ENCODE data around the gene ASTN2. TPM values are rescaled to one million over a fixed set of nuclear protein-coding genes. Genes with fewer than 3 reads are reported as not detected.

ASTN2 gene
- polyA plus RNA-seq, 2 of the 4 experiments (the other 2 are of a cell fraction), result 5.8 to 11.6 TPM

DNA sequence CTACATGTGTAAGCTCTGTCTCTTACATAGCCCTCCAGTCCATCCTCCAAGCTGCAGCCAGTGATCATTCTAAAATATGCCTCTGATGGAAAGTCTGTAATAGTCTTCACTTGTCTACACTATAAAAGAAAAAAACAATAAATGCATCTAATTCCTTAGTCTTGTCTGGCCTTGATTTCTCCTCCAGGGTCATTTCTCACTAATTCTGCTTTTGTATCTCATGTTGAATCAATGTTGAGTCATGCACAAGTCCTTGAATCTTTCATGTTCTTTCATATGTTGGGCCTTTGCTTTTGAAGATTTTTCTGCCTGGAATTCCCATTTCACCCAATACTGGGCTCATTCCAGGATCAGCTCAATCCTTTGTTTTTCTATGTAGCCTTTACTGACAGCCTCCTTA, 848.9 kb downstream of the ASTN2 start:
- H3K4me2 ChIP-seq, result peak overlapping the region; percentile 75; the same call in 1 of the 3 replicates
- ChIA-PET CTCF (interaction anchor here (2.1 to 2.3 kb wide), 2 partner anchors 155 to 974 kb away, joined by 5 to 6 read pairs; no protein-coding TSS in a partner anchor), POLR2A (no interaction called here)
- peak overlapping the region; percentile 93 to 99 for H3K27ac ChIP-seq
- ATAC-seq (no peak), DNase-seq (ENCODE audit: low read depth in 1 of 2, low spot score in 1 of 2) (no peak), FAIRE-seq (no peak)
- no peak overlapping the region for H3K4me3 ChIP-seq
- peaks cover 56% of the 10 kb centered on the region for H3K4me1 ChIP-seq
- H3K9me3 ChIP-seq, result no peaks in the 10 kb centered on the region
- TF ChIP-seq RCOR1 (IDR thresholded peaks at IDR 0.05; ENCODE audit: low read depth, low read length) (no peak), SREBF2 (IDR thresholded peaks at IDR 0.05) (no peak), RFX5 (IDR thresholded peaks at IDR 0.05) (no peak), FOXS1 (CRISPR knock-in tag; IDR thresholded peaks at IDR 0.05) (no peak), NR3C1 (IDR thresholded peaks at IDR 0.05) (no peak), RAD21 (conservative IDR thresholded peaks at IDR 0.05 in 1 of 2, IDR thresholded peaks at IDR 0.05 in 1 of 2) (no peak), HOXB13 (CRISPR knock-in tag; IDR thresholded peaks at IDR 0.05; ENCODE audit: low read depth) (no peak), ZC3H11A (IDR thresholded peaks at IDR 0.05) (no peak), TP53 (CRISPR knock-in tag; IDR thresholded peaks at IDR 0.05) (no peak), JUNB (IDR thresholded peaks at IDR 0.05) (no peak), CHD4 (IDR thresholded peaks at IDR 0.05; ENCODE audit: borderline replicate concordance) (no peak), MAZ (IDR thresholded peaks at IDR 0.05; ENCODE audit: borderline replicate concordance, low read depth, low read length) (no peak), HOXA7 (CRISPR knock-in tag; IDR thresholded peaks at IDR 0.05) (no peak), FOSL2 (IDR thresholded peaks at IDR 0.05) (no peak), FOSL2 (CRISPR knock-in tag; IDR thresholded peaks at IDR 0.05) (no peak), POLR2AphosphoS2 (conservative IDR thresholded peaks at IDR 0.05; ENCODE audit: low read length) (no peak)
- TF ChIP-seq, protein P1, sequence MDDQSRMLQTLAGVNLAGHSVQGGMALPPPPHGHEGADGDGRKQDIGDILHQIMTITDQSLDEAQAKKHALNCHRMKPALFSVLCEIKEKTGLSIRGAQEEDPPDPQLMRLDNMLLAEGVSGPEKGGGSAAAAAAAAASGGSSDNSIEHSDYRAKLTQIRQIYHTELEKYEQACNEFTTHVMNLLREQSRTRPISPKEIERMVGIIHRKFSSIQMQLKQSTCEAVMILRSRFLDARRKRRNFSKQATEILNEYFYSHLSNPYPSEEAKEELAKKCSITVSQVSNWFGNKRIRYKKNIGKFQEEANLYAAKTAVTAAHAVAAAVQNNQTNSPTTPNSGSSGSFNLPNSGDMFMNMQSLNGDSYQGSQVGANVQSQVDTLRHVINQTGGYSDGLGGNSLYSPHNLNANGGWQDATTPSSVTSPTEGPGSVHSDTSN (IDR thresholded peaks at IDR 0.05), result no peak
- TF ChIP-seq, protein P2, sequence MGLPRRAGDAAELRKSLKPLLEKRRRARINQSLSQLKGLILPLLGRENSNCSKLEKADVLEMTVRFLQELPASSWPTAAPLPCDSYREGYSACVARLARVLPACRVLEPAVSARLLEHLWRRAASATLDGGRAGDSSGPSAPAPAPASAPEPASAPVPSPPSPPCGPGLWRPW (IDR thresholded peaks at IDR 0.05), result no peak
- TF ChIP-seq, protein P3, sequence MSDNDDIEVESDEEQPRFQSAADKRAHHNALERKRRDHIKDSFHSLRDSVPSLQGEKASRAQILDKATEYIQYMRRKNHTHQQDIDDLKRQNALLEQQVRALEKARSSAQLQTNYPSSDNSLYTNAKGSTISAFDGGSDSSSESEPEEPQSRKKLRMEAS (IDR thresholded peaks at IDR 0.05), result no peak
- TF ChIP-seq, protein P4, sequence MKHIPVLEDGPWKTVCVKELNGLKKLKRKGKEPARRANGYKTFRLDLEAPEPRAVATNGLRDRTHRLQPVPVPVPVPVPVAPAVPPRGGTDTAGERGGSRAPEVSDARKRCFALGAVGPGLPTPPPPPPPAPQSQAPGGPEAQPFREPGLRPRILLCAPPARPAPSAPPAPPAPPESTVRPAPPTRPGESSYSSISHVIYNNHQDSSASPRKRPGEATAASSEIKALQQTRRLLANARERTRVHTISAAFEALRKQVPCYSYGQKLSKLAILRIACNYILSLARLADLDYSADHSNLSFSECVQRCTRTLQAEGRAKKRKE (CRISPR knock-in tag; IDR thresholded peaks at IDR 0.05; ENCODE audit: low read depth), result no peak

DNA sequence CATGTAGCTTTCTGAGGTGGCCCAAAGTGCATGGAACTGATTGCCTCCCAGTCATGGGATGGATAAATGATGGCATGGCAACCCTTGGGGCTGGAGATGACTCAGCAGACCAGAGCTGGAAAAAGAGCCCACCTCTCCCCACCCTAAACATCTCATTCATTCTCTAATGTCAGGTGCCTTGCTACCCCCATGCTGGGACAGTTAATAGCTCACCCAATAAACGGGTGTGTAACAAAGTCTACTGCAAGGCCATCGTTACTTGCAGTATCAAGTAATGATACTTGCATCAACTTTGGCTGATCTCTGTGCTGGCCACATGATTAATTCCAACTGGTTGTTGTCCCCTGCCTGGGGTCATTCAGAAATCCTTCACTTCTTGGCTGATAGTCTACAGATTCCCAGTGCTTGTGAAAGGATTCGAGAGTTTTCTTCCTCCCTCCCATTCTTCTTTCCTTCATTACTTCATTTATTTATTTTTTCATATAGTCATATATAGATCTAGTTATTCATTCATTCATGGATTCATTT, 850.5 kb downstream of the ASTN2 start:
- CTCF ChIA-PET, result interaction anchor here (0.5 to 2.3 kb wide), 3 partner anchors 19 to 973 kb away, joined by 3 to 5 read pairs (median 4); no protein-coding TSS in a partner anchor
- H3K4me3 ChIP-seq, result no peak overlapping the region
- ATAC-seq, result no peak
- POLR2A ChIA-PET, result no interaction called here
- H3K9me3 ChIP-seq, result no peaks in the 10 kb centered on the region
- H3K27ac ChIP-seq, result peak overlapping the region; percentile 93 to 99
- DNase-seq (ENCODE audit: low read depth in 1 of 2, low spot score in 1 of 2), result peak in 1 of 2 experiments; percentile 50
- no peak overlapping the region for H3K4me2 ChIP-seq
- TF ChIP-seq ZC3H11A (IDR thresholded peaks at IDR 0.05) (no peak), ZSCAN20 (CRISPR knock-in tag; IDR thresholded peaks at IDR 0.05) (no peak), EP300 (IDR thresholded peaks at IDR 0.05) (peak in 1 of 2 experiments; percentile 47; a peak in 1 of 5 replicates), MAFK (IDR thresholded peaks at IDR 0.05; ENCODE audit: partially characterized antibody) (peak; percentile 25)
- peaks cover 49% of the 10 kb centered on the region for H3K4me1 ChIP-seq
- 53% methylated on average over 3 of the region's 3 CpGs for WGBS (ENCODE audit: missing lambda C conversion rate)
- FAIRE-seq, result no peak
